Putamen (tissue), 1 donor: ENCODE measurements around the gene OR51L1.

ENCODE experiments used
- DNase-seq: peaks from one replicate; pipeline ENCODE4 v3.0.0-alpha.2; 2016; ENCODE audit warnings: low spot score

Gene OR51L1

DNA sequence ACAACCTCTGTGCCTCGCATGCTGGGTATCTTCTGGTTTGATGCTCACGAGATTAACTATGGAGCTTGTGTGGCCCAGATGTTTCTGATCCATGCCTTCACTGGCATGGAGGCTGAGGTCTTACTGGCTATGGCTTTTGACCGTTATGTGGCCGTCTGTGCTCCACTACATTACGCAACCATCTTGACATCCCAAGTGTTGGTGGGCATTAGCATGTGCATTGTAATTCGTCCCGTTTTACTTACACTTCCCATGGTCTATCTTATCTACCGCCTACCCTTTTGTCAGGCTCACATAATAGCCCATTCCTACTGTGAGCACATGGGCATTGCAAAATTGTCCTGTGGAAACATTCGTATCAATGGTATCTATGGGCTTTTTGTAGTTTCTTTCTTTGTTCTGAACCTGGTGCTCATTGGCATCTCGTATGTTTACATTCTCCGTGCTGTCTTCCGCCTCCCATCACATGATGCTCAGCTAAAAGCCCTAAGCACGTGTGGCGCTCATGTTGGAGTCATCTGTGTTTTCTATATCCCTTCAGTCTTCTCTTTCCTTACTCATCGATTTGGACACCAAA, 52.2 kb downstream of the OR51L1 start:
- no peak for DNase-seq
